OCI-LY7 (cell line): ENCODE data around the gene E2F2. TPM values are rescaled to one million over a fixed set of nuclear protein-coding genes. Genes with fewer than 3 reads are reported as not detected.

Experiments
- BruUV-seq: library from RNA; stranded (reverse); fragments of 400-500 nt; replicated peaks from 2 replicates; lab custom pipeline; 2021; lab: Mats Ljungman, UMichigan
- CTCF ChIA-PET: fragments of 300-600 bp; sonication (Branson Sonifier 250); formaldehyde crosslinking; loops from one replicate; lab custom pipeline; 2022; ENCODE audit warnings: antibody characterized with exemption; ENCODE audit not compliant: unreplicated experiment; lab: Charles Lee
- POLR2A ChIA-PET: fragments of 300-600 bp; sonication (Branson Sonifier 250); formaldehyde crosslinking; loops from one replicate; lab custom pipeline; 2022; ENCODE audit warnings: antibody characterized with exemption; lab: Charles Lee
- DNase-seq: peaks from one replicate; pipeline ENCODE4 v3.0.0-alpha.2; 2015; ENCODE audit warnings: low spot score
- H2AFZ ChIP-seq: fragments of 200-600 bp; sonication (generic), shearing (Covaris generic); 2 replicates; pipeline ENCODE4 v1.6.1; 2014; ENCODE audit warnings: mild to moderate bottlenecking, antibody characterized with exemption, low read length, moderate library complexity
- H3K27ac ChIP-seq: fragments of 200-600 bp; sonication (generic); 2 replicates; pipeline ENCODE4 v1.5.1; 2014; ENCODE audit warnings: mixed run types, low read depth, mild to moderate bottlenecking, moderate library complexity, low read length, inconsistent platforms; ENCODE audit not compliant: poor library complexity, severe bottlenecking
- H3K36me3 ChIP-seq: fragments of 200-600 bp; sonication (generic); 2 replicates; pipeline ENCODE4 v1.6.1; 2014; ENCODE audit warnings: mild to moderate bottlenecking, antibody characterized with exemption, low read length, moderate library complexity, mixed read lengths; ENCODE audit not compliant: insufficient read depth
- H3K4me1 ChIP-seq: fragments of 200-600 bp; sonication (generic); 2 replicates; pipeline ENCODE4 v1.5.1; 2014; ENCODE audit warnings: mild to moderate bottlenecking, low read length; ENCODE audit not compliant: insufficient read depth, poor library complexity, severe bottlenecking
- H3K4me2 ChIP-seq: fragments of 200-600 bp; sonication (generic); 2 replicates; pipeline ENCODE4 v1.6.1; 2014; ENCODE audit warnings: mild to moderate bottlenecking, low read length
- H3K4me3 ChIP-seq: fragments of 200-600 bp; sonication (generic); 2 replicates; pipeline ENCODE4 v1.5.1; 2014; ENCODE audit warnings: mild to moderate bottlenecking, low read depth, low read length; ENCODE audit not compliant: poor library complexity, severe bottlenecking
- H3K79me2 ChIP-seq: fragments of 200-600 bp; sonication (generic); 2 replicates; pipeline ENCODE4 v1.6.1; 2016; ENCODE audit warnings: low read depth, mild to moderate bottlenecking, low read length, moderate library complexity, mixed read lengths; ENCODE audit not compliant: insufficient read depth
- H3K9me2 ChIP-seq: fragments of 200-600 bp; sonication (generic); 2 replicates; pipeline ENCODE4 v1.6.1; 2016; ENCODE audit warnings: mild to moderate bottlenecking, low read length, mixed read lengths; ENCODE audit not compliant: insufficient read depth
- H3K9me3 ChIP-seq: fragments of 200-600 bp; sonication (generic); 2 replicates; pipeline ENCODE4 v1.6.1; 2014; ENCODE audit warnings: mild to moderate bottlenecking, mixed run types, low read length, mixed read lengths
- H4K20me1 ChIP-seq: fragments of 200-600 bp; sonication (generic); 2 replicates; pipeline ENCODE4 v1.6.1; 2014; ENCODE audit warnings: mild to moderate bottlenecking, antibody characterized with exemption, low read length, moderate library complexity, mixed read lengths; ENCODE audit not compliant: insufficient read depth
- CTCF ChIP-seq: fragments of 200-600 bp; sonication (generic); conservative IDR thresholded peaks from 2 replicates; pipeline ENCODE4 v1.5.1; 2014; ENCODE audit warnings: mild to moderate bottlenecking, antibody characterized with exemption, low read length, moderate library complexity, mixed read lengths
- EZH2phosphoT487 ChIP-seq: fragments of 200-600 bp; sonication (generic); IDR thresholded peaks from 2 replicates; pipeline ENCODE4 v1.6.1; 2018; ENCODE audit warnings: low read depth, borderline replicate concordance, mild to moderate bottlenecking, mixed run types, antibody characterized with exemption, low read length, moderate library complexity, mixed read lengths
- intact Hi-C: fragments of 100-400 bp; cut with micrococcal nuclease; formaldehyde crosslinking; loops from one replicate; pipeline ENCODE4 v1.10.0; 2022; ENCODE audit not compliant: unreplicated experiment
- total RNA-seq, 2 experiments: library from RNA; depleted of rRNA in 1 of 2; stranded (reverse); fragments of >200 nt in 1 of 2; shearing (Covaris generic) in 1 of 2; gene quantifications; 2 replicates each; pipeline ENCODE4 v1.2.3, GENCODE V29; 2014 to 2022

Gene E2F2
- total RNA-seq, 2 experiments from 2014 or later = 203 to 212 TPM

GRCh38 chr1:23472351-23473036, 58.5 kb downstream of the E2F2 start:
- Histone ChIP-seq H3K9me3 (no peaks in the 10 kb centered on the region), H3K4me2 (no peak overlapping the region), H3K9me2 (no peaks in the 10 kb centered on the region), H3K4me1 (no peaks in the 10 kb centered on the region), H3K27ac (no peak overlapping the region), H3K79me2 (no peaks in the 10 kb centered on the region), H3K4me3 (no peak overlapping the region), H2AFZ (no peak overlapping the region), H4K20me1 (no peaks in the 10 kb centered on the region), H3K36me3 (no peaks in the 10 kb centered on the region)
- CTCF ChIA-PET = no interaction called here
- no TSS peak for BruUV-seq
- POLR2A ChIA-PET = no interaction called here
- intact Hi-C loops = no loop called here
- DNase-seq = no peak
- TF ChIP-seq EZH2phosphoT487 (no peak), CTCF (no peak)

- Histone ChIP-seq H3K9me3 (no peaks in the 10 kb centered on the region), H3K9me2 (no peaks in the 10 kb centered on the region), H3K79me2 (no peaks in the 10 kb centered on the region), H3K27ac (no peak overlapping the region), H3K4me2 (no peak overlapping the region), H3K4me1 (no peaks in the 10 kb centered on the region), H3K4me3 (no peak overlapping the region), H2AFZ (no peak overlapping the region), H4K20me1 (no peaks in the 10 kb centered on the region), H3K36me3 (no peaks in the 10 kb centered on the region)
- DNase-seq = no peak
- intact Hi-C loops = no loop called here
- TF ChIP-seq CTCF (no peak), EZH2phosphoT487 (no peak)
- ChIA-PET POLR2A (no interaction called here), CTCF (no interaction called here)
- no TSS peak for BruUV-seq
These were observed 59.5 kb downstream of the E2F2 start for GRCh38 chr1:23471473-23472075.
